HG03571 (cell line): ENCODE data around the gene TEX261.
A peak's percentile ranks its signal among the peaks of the same experiment; 100 is the strongest.
"Not testable (repeated sequence)": the region's sequence is repeated elsewhere in the genome, so short reads cannot be mapped to it uniquely, and the experiment has no call there.

Experiments used
- ATAC-seq: cut with Tn5 transposase; IDR thresholded peaks from one replicate; pipeline ENCODE4 v1.9.1; 2021; ENCODE audit not compliant: unreplicated experiment

The TEX261 gene

DNA sequence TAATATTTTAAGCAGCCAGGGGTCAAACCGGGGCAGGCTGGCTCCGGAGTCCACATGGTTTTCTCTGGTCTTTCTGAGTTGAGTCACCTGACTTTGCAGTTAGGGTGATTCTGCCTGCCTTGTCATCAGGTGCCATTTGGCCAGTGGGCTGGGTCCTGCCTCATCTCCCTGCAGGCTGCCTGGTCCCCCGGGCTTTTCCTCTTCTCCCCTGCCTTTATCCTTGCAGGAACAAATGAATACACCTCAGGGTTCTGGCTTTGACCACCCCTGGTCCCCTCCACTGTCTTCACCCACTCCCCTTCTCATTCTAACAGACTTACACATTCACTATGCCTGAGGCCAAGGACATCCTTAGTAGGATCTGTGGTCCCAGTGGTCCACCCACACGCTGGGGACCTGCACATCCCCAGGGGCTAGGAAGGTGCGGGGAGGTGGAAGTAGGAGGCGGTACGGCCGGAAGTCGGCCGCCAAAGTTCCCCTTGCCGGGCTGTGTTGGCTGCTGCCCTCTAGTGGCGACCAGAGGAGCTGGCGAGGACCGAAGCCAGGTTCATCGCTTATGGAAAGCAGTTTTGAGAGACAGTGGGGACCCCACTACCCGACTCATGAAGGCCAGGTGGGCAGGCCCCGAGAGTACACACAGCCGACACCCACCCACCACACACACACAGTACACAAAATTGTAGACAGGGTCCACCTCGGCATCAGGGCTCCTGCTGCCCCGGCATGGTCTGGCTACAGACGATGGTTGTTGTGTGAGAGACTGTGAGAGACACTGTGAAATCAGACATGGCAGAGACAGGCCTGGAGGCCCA, 6.3 kb upstream of the TEX261 start:
- peak; percentile 81 for ATAC-seq

DNA sequence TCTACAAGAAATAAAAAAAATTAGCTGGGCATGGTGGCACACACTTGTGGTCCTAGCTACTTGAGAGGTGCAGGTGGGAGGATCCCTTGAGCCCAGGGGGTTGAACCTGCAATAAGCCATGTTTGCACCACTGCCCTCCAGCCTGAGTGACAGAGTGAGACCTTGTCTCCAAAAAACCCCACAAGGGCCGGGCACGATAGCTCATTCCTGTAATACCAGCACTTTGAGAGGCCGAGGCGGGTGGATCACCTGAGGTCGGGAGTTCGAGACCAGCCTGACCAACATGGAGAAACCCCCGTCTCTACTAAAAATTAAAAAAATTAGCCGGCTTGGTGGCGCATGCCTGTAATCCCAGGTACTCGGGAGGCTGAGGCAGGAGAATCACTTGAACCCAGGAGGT, 5.3 kb upstream of the TEX261 start:
- ATAC-seq, result not testable (repeated sequence)

DNA sequence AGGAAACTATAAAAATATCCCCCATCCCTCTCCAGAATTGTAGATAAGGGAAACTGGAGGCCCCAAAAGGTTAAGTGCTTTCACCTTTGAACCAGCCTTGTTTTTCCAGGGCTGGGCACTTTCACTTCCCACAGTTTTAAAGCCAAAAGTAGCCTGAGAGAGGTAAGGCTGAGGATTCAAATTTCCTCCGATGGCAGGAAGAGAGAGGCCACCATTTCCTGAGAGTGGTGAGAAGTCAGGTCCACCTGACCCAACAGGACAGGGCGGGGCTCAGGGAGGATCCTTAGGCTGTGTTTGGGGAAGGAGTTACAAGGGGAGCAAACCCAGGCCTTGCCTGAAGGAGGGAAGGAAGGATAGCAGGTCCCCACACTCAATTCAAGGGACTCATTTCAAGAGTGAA, 4.7 kb upstream of the TEX261 start:
- ATAC-seq, result no peak

DNA sequence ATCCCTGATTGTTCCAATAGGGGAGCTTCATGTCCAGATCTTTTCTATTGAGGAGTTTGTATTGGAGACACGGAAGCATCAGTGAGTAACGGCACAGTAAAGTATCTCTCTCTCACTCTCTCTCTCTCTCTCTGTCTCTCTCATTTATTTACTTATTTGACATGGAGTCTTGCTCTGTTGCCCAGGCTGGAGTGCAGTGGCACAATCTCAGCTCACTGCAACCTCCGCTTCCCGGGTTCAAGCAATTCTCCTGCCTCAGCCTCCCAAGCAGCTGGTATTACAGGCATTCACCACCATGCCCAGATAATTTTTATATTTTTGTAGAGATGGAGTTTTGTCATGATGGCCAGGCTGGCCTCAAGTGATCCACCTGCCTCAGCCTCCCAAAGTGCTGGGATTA, 4.2 kb upstream of the TEX261 start:
- not testable (repeated sequence) for ATAC-seq

DNA sequence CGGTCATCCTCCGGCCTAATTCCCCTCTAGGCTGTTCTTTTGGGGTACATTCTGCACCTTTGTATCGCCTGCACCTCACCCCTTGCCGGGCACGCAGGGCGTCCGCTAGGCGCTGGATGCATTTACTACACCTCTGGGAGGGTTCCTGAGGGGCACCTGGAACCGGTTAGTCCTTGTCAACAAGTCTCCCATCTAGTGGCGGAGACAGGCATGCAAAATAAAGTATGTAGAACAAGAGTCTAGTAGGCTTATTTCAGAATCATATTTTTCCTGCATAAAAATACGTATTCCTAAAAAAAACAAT, 705 bp upstream of the TEX261 start:
- peak; percentile 36 for ATAC-seq

DNA sequence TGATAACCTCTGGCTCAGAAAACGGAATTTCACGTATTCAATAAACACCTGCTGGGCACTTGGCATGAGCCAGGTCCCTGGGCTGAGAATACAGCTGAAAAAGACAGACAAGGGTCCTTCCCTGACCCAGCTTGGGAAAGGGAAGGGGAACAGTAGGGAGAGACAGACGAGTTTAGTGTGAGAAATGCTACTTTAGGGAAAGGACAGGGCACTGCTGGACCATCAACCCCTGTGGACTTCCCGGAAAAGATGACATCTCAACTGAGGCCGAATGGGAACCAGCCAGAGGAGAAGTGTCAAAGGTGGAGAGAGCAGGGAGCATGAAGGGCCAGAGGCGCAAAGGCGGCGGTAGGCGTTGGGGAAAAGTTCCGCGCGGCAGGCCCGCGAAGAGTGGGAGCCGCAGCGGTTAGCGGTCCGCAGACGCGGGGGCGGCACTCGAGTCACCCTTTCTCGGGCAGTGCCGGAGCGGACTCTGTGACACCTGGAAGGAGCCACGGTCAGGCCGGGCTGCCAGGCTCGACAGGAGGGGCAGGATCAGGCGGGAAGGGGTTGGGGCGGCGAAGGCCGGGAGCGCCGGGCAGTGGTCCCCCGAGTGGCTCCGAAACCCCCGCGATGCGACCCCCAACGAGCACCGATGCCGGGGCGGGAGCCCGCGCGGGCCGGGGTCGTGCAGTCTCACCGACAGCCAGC, 519 bp downstream of the TEX261 start:
- peak; percentile 21 for ATAC-seq

DNA sequence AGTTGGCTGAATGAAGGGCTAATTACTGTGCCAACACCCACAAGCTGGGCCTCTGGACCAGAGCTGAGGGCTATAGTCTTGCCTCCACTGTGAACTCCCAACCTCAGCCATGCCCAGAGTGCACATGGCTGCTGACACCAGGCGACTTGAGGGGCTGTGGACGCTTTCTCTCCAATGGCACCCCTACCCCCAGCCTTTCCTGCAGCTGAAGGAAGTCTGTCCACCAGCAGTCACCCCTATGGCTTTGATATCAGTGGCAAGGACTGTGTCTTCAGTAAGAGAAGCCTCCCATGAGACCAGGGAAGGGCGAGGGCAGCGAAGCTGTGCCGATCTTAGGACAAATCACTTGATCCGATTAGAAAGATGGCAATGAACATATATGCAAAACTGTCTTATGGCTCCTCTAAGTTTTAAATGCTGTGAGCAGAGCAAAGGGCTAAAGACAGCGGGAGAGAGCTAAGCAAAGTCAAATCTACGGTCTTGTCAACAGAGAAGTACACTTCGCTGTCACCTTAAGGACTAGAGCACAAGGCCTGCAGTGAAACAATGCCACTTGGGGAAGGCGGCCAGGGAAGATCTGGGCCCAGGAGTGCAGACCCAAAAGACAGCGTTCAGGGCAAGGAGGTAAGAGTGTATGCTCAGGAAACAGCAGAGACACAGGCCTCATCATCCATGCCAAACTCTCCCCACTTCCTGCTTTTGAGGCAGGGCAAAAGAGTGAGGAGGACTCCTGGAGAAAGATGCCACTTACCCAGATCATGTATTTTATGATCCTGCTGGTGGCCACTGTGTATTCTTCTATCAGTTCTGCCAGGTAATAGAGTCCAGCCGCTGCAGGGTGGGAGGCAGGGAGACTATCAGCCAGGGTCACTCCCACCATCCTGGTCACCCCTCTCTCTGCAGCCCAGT, 1.5 kb downstream of the TEX261 start:
- ATAC-seq, result no peak

DNA sequence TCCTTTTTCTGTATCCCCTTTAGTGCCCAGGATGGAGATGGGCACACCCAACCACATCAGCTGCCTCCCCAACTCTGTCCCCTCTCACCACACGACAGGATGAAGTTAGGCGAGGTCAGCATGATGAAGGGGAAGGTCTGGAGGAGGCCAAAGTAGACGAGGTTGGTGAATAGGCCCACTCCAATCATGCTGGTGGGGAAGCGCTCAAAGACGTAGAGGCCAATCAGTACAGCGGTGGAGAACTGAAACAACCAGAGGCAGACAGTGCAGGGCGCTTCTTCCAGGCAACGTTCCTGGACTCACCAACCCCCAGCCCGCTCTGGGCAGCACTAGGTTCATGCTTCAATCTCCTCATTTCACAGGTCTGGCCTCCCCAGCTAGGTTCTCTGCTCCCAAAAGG, 2.9 kb downstream of the TEX261 start:
- no peak for ATAC-seq

DNA sequence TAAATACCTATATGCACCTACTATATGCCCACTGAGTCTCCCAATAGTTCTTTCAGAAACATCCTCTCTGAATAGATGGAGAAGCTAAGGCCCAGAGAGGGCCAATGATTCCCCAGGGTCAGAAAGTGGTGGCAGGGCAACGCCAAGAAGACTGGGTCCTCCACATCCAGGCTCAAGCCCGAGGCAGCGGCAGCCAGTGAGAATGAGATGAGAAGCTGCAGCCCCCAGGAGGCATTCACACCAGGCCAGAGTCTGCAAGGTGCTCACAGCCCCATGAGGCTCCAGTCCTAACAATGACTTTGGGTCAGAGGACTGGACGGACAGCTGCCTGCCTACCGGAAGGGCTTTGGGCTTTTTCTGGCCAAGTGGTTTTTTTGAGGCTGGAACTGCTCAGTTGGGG, 3.5 kb downstream of the TEX261 start:
- ATAC-seq, result no peak

DNA sequence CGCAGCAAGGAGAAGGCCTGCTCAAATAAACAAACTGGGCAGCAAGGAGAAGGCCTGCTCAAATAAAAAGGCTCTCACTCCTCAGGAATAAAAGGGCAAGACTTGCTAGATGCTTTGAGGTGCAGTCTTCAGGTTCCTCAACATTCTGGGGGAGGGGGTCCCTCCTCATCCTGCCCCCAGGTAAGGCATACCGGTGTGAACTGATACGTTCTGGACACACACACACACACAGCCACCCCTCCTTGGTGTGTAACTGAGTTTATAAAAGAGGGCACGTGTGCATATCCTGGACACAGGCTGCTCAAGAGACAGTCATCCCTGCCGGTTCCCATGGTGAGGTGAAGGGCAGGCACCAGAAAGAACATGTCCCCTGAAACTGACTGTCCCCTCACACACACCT, 4.5 kb downstream of the TEX261 start:
- no peak for ATAC-seq

DNA sequence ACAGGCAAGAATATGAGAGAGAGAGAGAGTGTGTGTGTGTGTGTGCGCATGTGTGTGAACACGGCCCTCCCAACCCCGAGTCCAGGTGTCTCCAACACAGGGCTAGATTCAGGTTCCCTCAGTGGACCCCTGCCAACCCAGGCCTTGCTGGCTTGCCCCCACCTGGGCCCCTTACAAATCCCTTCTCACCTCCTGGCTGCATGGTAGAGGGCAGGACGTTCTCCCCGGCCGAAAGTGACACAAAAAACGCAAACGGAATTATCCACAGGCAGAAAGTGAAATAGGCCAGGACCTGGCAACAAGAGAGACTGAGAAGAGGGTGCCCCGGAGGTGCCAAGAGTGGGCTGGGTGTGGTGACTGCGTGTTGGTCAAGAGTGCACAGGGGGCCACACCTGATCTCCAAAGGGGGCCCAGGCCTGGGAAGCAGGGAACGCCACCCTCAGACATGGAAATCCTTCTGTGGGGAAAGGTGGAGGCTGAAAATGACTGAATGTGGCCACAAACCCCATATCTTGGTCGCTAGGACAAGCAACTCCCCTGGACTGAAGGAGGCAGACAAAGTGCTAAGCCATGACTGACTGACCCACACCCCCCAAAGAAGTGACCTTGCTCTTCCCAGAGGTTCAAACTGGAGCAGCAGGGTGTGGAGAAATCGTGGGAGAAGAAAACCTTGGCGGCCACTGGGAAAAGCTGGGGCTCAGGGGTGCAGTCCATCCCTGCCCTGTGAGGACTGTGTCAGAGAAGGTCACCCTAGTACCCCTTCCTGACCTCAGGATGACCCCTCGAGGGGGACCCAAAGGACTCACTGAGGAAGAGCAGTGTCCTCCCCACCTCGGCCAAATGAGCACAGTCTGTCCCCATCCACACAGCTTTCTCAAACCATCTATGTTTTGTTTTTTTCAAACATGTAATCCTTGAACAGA, 5.7 kb downstream of the TEX261 start:
- ATAC-seq, result no peak

DNA sequence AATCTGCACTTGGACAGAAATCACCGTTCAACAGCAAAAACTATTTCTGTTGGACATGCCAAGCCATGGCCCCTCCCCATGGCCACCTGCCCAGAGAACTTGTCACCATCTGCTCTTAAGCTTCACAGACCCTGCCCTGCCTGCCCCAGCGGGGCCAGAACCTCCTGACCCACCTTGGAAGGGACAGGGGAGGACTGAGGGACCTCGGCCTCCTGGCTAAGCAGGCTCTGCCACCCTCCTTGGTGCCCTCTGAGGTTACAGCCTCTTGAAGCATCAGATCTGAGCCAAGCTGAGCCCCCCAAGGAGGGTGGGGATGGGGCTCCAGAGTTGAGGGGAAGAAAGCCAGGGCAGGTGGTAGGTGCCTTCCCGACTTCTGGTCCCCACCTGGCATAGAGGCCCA, 6.5 kb downstream of the TEX261 start:
- ATAC-seq, result no peak

DNA sequence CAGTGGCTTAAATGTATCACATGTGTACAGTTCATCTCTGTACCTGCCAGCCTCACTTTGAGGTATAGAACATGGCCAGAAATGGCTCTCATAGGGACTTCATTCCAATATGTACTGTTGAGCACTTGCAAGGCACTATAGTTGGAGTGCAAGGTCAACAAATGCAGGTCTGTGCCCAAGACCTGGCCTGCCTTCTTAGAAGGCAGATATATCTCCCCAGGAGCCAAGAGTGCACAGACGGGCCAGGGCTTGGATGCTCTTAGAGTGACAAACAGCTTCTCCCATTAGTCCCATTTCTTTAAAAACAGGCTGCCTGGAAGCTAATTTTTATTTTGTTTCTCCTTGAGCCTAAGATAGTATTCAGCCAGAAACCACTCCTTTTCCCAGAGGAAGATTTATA, 7.3 kb downstream of the TEX261 start:
- no peak for ATAC-seq

DNA sequence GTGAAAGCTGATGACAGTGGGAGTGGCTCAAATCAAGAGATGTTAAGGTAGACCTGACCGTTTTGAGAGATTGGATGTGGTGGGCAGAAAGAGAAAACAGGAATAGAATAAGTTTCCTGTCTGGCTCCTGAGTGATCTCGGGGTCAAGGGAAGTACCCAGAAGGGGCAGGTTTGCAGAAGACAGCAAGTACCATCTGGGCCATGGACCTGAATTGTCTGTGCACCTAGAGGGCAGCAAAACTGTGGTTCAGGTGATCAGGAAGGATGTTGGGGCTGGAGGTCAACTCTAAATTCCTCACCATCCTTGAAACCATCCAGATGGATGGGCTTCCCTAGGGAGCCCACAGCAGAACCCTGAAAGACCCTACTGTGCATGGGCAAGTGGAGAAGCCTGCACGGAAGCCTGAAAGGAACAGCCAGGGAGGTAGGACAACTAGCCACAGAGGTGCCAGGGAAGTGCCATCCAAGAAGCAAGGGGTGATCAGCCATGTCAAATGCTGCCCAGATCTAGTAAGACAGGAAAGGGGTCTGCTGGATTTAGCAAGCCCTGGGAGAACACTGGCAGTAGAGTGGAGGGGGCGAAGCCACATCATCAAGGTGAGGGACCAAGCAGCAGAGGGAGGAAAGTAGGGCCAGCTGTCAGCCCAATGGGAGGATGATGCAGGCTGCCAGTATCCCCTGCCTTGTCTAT, 8.0 kb downstream of the TEX261 start:
- no peak for ATAC-seq

DNA sequence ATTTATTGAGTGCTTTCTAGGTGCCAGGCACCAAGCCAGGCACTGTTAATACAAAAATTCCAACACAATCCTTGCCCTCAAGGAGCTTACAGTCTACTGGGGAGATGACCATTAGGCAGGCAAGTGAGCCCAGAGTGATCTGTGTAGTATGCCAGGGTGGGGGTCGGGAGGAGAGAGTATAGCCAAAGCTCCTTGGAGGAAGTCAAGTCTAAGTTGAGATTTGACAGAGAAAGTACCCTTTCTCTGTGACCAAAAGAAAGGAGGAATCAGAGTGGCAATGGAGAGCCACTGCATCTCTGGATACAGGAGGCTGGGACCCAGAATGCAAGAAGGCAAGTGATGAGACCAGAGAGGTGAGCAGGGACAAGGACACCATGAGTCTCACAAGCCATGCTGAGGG, 8.7 kb downstream of the TEX261 start:
- ATAC-seq, result no peak

DNA sequence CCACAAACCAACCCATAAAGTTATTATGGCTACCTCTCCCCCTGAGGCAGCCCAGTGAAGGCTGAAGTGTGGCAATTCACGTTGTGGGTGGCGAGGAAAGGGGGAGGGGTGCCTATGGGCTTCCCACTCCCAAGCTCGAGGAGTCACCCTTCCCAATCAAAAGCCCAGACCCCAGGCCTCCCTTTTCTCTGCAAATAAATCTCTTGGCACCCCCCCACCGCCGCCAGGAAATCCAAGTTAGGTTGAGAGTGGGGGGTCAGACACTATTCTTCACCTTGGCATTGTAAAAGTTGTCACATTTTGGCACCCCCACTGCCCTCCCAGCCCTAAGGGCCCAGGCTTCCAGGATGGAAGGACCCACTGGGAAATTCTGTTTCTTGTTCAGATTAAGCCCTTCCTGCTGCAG, 9.4 kb downstream of the TEX261 start:
- ATAC-seq, result no peak

DNA sequence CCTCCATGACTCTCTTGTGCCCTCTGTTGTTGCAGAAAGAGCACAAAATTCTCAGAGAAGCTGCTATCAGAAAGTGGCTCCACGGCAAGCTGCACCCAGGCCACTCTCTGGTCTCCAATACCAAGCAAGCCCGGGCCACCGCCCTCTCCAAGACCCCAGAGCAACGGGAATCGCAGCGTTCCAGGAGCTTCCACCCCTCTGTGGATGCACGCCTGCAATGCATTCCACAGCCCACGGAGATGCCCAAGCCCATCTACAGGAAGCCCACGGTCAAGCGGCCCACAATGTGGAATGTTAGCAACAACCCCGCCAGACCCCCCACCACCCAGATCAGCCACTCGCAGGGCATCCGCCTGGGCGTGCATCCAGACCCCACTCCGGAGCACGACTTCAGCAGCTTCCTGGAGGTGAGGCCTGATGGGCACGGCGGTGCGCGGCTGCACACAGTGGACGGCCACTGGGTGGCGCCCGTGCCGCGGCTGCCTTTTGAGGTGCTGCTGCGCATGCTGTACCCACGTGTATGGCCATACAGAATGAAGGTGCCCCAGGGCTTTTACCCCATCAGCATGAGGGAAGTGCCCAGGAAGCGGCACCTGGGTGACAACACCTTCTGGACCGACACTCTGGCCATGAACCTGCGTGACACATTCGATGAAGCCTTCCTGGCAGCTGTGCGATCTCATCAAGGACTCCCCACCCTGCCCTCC, 9.9 kb downstream of the TEX261 start:
- ATAC-seq, result peak; percentile 86

DNA sequence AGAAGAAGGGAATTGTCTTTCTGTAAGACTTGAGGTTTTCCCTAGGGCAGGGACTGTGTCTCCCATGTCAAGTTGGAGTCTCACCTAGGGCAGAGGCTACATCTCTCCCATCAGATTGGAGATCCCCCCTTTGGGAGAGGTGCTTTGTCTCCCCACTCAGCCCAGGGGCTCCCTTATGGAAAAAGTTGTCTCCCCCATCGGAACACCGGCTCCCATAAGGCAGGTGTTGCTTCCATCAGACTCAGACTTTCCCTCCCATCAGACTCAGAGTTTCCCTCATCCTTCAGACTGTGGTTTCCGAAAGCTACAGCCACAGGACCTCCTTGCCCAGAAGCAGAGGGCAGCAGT, 10.5 kb downstream of the TEX261 start:
- ATAC-seq, result no peak

DNA sequence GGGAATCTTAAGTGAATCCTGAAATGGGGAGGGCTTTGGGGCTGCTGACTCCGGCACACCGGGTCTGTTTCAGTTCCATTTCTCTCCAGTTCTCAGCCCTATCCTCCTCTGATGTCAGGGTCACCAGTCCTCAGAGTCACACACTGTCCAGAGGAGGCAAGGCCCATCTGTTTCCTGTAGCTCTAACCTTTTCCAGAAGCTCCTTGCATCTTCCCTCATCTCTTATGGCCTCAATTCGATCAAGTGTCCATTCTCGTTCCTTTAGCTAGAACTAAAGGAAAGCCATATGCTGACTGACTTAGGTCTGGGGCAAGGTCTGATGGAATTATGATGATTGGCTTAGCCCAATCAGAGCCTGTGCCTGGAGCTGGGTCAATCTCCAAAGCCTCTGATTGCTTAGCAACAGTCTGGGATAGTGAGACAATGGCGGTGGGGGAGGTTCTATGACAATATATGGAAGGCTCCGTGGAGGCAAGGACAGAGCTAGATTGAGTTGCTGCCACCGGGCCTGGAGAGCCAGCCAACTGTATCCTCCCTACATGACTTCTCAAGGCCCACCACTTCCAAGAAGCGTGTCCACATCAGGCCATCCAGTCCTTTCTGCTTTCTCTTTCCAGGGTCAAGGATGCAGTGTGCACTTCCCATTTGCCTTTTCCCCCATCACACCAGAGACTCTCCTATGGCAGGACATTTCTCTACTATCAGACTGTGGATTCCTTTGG, 11.0 kb downstream of the TEX261 start:
- ATAC-seq, result no peak
